Neural cell (in vitro differentiated cells): ENCODE measurements around the gene LANCL3. TPM values are rescaled to one million over a fixed set of nuclear protein-coding genes. Genes with fewer than 3 reads are reported as not detected.
"Not testable (repeated sequence)": the region's sequence is repeated elsewhere in the genome, so short reads cannot be mapped to it uniquely, and the experiment has no call there.

Experiments used
- H2AFZ ChIP-seq: fragments of 200-600, 300-800 bp; sonication (generic), shearing (Covaris generic); 2 replicates; pipeline ENCODE4 v1.6.0; 2014; ENCODE audit warnings: low read depth, mild to moderate bottlenecking, antibody characterized with exemption, low read length, moderate library complexity
- H3F3A ChIP-seq: fragments of 200-600 bp; shearing (Covaris generic); 2 replicates; pipeline ENCODE4 v1.6.1; 2016; ENCODE audit warnings: mild to moderate bottlenecking, moderate library complexity, mixed read lengths, antibody characterized with exemption, low read length; ENCODE audit not compliant: insufficient read depth, poor library complexity, severe bottlenecking
- H3K27ac ChIP-seq: fragments of 200-600, 300-800 bp; sonication (generic), shearing (Covaris generic); 2 replicates; pipeline ENCODE4 v1.5.1; 2014; ENCODE audit warnings: mild to moderate bottlenecking, low read length, moderate library complexity
- H3K27me3 ChIP-seq: fragments of 300-800, 200-600 bp; sonication (generic), shearing (Covaris generic); 2 replicates; pipeline ENCODE4 v1.6.0; 2014; ENCODE audit warnings: mild to moderate bottlenecking, low read depth, low read length, moderate library complexity; ENCODE audit not compliant: insufficient read depth
- H3K36me3 ChIP-seq: fragments of 300-800, 200-600 bp; sonication (generic), shearing (Covaris generic); 2 replicates; pipeline ENCODE4 v1.5.1; 2014; ENCODE audit warnings: mild to moderate bottlenecking, antibody characterized with exemption, low read length, moderate library complexity; ENCODE audit not compliant: insufficient read depth
- H3K4me2 ChIP-seq: fragments of 300-800, 200-600 bp; sonication (generic), shearing (Covaris generic); 2 replicates; pipeline ENCODE4 v1.6.0; 2014; ENCODE audit warnings: mild to moderate bottlenecking, low read length
- H3K4me3 ChIP-seq: fragments of 300-800, 200-600 bp; sonication (generic), shearing (Covaris generic); 2 replicates; pipeline ENCODE4 v1.5.1; 2014; ENCODE audit warnings: mild to moderate bottlenecking, low read length, moderate library complexity
- H3K79me2 ChIP-seq: fragments of 200-600 bp; shearing (Covaris generic); replicated peaks from 2 replicates; pipeline ENCODE4 v1.6.0; 2014; ENCODE audit warnings: mild to moderate bottlenecking, low read length, moderate library complexity; ENCODE audit not compliant: insufficient read depth
- H3K9ac ChIP-seq: fragments of 300-800, 200-600 bp; sonication (generic), shearing (Covaris generic); 2 replicates; pipeline ENCODE4 v1.6.1; 2016; ENCODE audit warnings: mild to moderate bottlenecking, low read length, mixed read lengths
- H3K9me2 ChIP-seq: fragments of 200-600 bp; shearing (Covaris generic); 2 replicates; pipeline ENCODE4 v1.6.1; 2016; ENCODE audit warnings: mild to moderate bottlenecking, low read length, mixed read lengths; ENCODE audit not compliant: insufficient read depth
- H3K9me3 ChIP-seq: fragments of 200-600, 300-800 bp; sonication (generic), shearing (Covaris generic); 2 replicates; pipeline ENCODE4 v1.6.1; 2016; ENCODE audit warnings: mild to moderate bottlenecking, mixed run types, low read length, moderate library complexity, mixed read lengths
- H4K20me1 ChIP-seq: fragments of 200-600 bp; shearing (Covaris generic); 2 replicates; pipeline ENCODE4 v1.6.1; 2016; ENCODE audit warnings: mild to moderate bottlenecking, mixed run types; ENCODE audit not compliant: insufficient read depth
- EP300 ChIP-seq: fragments of 450-650 bp; conservative IDR thresholded peaks from 2 replicates; pipeline ENCODE4 v1.6.1; 2014; ENCODE audit warnings: antibody characterized with exemption, mild to moderate bottlenecking, moderate library complexity; ENCODE audit not compliant: poor library complexity, severe bottlenecking
- MXI1 ChIP-seq: fragments of 450-650 bp; conservative IDR thresholded peaks from 2 replicates; pipeline ENCODE4 v1.6.1; 2014; ENCODE audit warnings: antibody characterized with exemption, mild to moderate bottlenecking; ENCODE audit not compliant: poor library complexity, severe bottlenecking
- POLR2AphosphoS5 ChIP-seq: IDR thresholded peaks from 2 replicates; pipeline ENCODE4 v1.6.1; 2012
- RAD21 ChIP-seq: fragments of 450-650 bp; conservative IDR thresholded peaks from 2 replicates; pipeline ENCODE4 v1.6.1; 2014; ENCODE audit warnings: antibody characterized with exemption, mild to moderate bottlenecking, moderate library complexity
- SMC3 ChIP-seq: fragments of 450-650 bp; conservative IDR thresholded peaks from 2 replicates; pipeline ENCODE4 v1.6.1; 2014; ENCODE audit warnings: antibody characterized with exemption, mild to moderate bottlenecking, moderate library complexity; ENCODE audit not compliant: poor library complexity
- TAF1 ChIP-seq: IDR thresholded peaks from 2 replicates; pipeline ENCODE4 v1.6.1; 2012; ENCODE audit warnings: low read depth
- polyA minus RNA-seq: library from RNA; depleted of rRNA, polyadenylated mRNA; stranded (reverse); fragments of >200 nt; gene quantifications from 2 replicates; pipeline ENCODE4 v1.2.3, GENCODE V29; 2014
- polyA plus RNA-seq: library from polyadenylated mRNA; depleted of rRNA; stranded (reverse); fragments of >200 nt; gene quantifications from 2 replicates; pipeline ENCODE4 v1.2.3, GENCODE V29; 2014
- TF ChIP-seq, protein P1 (sequence below): fragments of 450-650 bp; IDR thresholded peaks from 2 replicates; pipeline ENCODE4 v1.5.1; 2014; ENCODE audit warnings: antibody characterized with exemption, mild to moderate bottlenecking, moderate library complexity; ENCODE audit not compliant: poor library complexity, severe bottlenecking
- TF ChIP-seq, protein P2 (sequence below): IDR thresholded peaks from 2 replicates; pipeline ENCODE4 v1.6.1; 2012; ENCODE audit warnings: borderline replicate concordance

Gene LANCL3
- 0.35 and 0.96 TPM in 2 replicates for polyA plus RNA-seq
- polyA minus RNA-seq, result 1.4 and 1.5 TPM in 2 replicates

- H3K4me3 ChIP-seq, result peak within 1 kb of the TSS; percentile 61
- H3K4me2 ChIP-seq, H4K20me1 ChIP-seq, H2AFZ ChIP-seq, H3K79me2 ChIP-seq, H3K9me2 ChIP-seq, H3K27ac ChIP-seq, H3K9me3 ChIP-seq, H3K36me3 ChIP-seq, H3F3A ChIP-seq, H3K27me3 ChIP-seq, H3K9ac ChIP-seq: not testable (repeated sequence)
These were observed at the start of gene LANCL3 for GRCh38 chrX:37571426-37572107. LANCL3 (plus strand) TSS chrX:37571661; CDS start chrX:37571871, 210 bp downstream.

DNA sequence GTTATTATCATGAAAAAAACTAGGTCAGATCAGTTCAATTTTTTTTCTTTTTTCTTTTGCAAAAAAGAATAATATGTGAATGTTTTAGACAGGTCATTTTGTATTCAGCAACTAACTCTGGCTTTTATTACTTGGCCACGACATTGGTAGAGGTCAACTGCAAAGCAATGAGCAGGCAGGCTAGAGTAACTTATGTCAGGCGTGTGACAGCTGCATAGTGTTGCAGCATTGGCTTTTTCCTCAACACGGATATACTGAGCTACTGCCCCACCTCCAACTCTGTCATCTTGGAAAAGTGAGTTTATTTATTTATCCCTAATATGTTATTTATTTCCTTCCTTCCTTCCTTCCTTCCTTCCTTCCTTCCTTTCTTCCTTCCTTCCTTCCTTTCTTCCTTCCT, 47.8 kb upstream of the LANCL3 start:
- not testable (repeated sequence) for H3K9ac ChIP-seq, H3K79me2 ChIP-seq, H3K4me2 ChIP-seq, H3K9me2 ChIP-seq, H3K36me3 ChIP-seq, H3K4me3 ChIP-seq, H2AFZ ChIP-seq, H3K27me3 ChIP-seq, H3F3A ChIP-seq, H3K27ac ChIP-seq, H3K9me3 ChIP-seq, H4K20me1 ChIP-seq

DNA sequence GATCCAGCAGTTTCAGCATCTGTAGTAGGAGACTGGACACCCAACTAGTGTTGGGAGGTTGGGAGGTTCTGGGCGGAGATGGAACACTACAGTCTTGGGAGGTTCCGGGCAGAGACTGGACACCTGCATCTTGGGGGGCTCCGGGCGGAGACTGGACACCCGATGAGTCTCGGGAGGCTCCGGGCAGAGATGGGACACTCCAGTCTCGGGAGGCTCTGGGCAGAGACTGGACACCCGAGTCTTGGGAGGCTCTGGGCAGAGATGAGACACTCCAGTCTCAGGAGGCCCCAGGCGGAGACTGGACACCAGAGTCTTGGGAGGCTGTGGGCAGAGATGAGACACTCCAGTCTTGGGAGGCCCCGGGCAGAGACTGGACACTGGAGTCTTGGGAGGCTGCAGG, 29.5 kb upstream of the LANCL3 start:
- Histone ChIP-seq H3K9me2 (no peaks in the 10 kb centered on the region), H3K9ac (no peak overlapping the region), H3K36me3 (no peaks in the 10 kb centered on the region), H3K79me2 (no peaks in the 10 kb centered on the region), H3F3A (no peaks in the 10 kb centered on the region), H3K27me3 (no peaks in the 10 kb centered on the region), H3K9me3 (no peaks in the 10 kb centered on the region), H3K4me2 (no peak overlapping the region), H4K20me1 (no peaks in the 10 kb centered on the region), H2AFZ (no peak overlapping the region), H3K4me3 (no peak overlapping the region), H3K27ac (no peak overlapping the region)
- TF ChIP-seq, protein P1, sequence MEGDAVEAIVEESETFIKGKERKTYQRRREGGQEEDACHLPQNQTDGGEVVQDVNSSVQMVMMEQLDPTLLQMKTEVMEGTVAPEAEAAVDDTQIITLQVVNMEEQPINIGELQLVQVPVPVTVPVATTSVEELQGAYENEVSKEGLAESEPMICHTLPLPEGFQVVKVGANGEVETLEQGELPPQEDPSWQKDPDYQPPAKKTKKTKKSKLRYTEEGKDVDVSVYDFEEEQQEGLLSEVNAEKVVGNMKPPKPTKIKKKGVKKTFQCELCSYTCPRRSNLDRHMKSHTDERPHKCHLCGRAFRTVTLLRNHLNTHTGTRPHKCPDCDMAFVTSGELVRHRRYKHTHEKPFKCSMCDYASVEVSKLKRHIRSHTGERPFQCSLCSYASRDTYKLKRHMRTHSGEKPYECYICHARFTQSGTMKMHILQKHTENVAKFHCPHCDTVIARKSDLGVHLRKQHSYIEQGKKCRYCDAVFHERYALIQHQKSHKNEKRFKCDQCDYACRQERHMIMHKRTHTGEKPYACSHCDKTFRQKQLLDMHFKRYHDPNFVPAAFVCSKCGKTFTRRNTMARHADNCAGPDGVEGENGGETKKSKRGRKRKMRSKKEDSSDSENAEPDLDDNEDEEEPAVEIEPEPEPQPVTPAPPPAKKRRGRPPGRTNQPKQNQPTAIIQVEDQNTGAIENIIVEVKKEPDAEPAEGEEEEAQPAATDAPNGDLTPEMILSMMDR, result no peak
- no peak for TF ChIP-seq SMC3
- TF ChIP-seq, protein P2, sequence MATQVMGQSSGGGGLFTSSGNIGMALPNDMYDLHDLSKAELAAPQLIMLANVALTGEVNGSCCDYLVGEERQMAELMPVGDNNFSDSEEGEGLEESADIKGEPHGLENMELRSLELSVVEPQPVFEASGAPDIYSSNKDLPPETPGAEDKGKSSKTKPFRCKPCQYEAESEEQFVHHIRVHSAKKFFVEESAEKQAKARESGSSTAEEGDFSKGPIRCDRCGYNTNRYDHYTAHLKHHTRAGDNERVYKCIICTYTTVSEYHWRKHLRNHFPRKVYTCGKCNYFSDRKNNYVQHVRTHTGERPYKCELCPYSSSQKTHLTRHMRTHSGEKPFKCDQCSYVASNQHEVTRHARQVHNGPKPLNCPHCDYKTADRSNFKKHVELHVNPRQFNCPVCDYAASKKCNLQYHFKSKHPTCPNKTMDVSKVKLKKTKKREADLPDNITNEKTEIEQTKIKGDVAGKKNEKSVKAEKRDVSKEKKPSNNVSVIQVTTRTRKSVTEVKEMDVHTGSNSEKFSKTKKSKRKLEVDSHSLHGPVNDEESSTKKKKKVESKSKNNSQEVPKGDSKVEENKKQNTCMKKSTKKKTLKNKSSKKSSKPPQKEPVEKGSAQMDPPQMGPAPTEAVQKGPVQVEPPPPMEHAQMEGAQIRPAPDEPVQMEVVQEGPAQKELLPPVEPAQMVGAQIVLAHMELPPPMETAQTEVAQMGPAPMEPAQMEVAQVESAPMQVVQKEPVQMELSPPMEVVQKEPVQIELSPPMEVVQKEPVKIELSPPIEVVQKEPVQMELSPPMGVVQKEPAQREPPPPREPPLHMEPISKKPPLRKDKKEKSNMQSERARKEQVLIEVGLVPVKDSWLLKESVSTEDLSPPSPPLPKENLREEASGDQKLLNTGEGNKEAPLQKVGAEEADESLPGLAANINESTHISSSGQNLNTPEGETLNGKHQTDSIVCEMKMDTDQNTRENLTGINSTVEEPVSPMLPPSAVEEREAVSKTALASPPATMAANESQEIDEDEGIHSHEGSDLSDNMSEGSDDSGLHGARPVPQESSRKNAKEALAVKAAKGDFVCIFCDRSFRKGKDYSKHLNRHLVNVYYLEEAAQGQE, result no peak

DNA sequence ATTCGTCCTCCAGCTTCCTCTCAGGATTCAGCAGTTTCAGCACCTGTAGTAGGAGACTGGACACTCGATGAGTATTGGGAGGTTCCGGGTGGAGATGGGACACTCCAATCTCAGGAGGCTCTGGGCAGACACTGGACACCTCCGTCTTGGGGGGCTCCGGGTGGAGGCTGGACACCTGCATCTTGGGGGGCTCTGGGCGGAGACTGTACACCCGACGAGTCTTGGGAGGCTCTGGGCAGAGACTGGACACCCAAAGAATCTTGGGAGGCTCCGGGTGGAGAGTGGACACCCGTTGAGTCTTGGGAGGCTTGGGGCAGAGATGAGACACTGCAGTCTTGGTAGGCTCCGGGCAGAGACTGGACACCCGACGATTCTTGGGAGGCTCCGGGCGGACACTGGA, 28.7 kb upstream of the LANCL3 start:
- Histone ChIP-seq H3K4me2 (no peak overlapping the region), H3K36me3 (no peaks in the 10 kb centered on the region), H3K9ac (no peak overlapping the region), H3K4me3 (no peak overlapping the region), H3K9me3 (no peaks in the 10 kb centered on the region), H3K79me2 (no peaks in the 10 kb centered on the region), H3F3A (no peaks in the 10 kb centered on the region), H3K27me3 (no peaks in the 10 kb centered on the region), H4K20me1 (no peaks in the 10 kb centered on the region), H3K27ac (no peak overlapping the region), H2AFZ (no peak overlapping the region), H3K9me2 (no peaks in the 10 kb centered on the region)
- TF ChIP-seq EP300, result no peak
- TF ChIP-seq RAD21, result no peak
- TF ChIP-seq MXI1, result no peak
- TF ChIP-seq TAF1, result no peak
- TF ChIP-seq, protein P1, result no peak
- no peak for TF ChIP-seq POLR2AphosphoS5
- TF ChIP-seq SMC3, result no peak
